C4-2B (cell line): Measurements from ENCODE around the gene SCAND1.

Experiments used
- ZFX ChIP-seq: fragments of 450-650 bp; IDR thresholded peaks from 2 replicates; pipeline ENCODE4 v1.6.1; 2017
- TF ChIP-seq, protein P1 (sequence below): fragments of 450-650 bp; conservative IDR thresholded peaks from 2 replicates; pipeline ENCODE4 v1.5.1; 2017; ENCODE audit warnings: mild to moderate bottlenecking

DNA sequence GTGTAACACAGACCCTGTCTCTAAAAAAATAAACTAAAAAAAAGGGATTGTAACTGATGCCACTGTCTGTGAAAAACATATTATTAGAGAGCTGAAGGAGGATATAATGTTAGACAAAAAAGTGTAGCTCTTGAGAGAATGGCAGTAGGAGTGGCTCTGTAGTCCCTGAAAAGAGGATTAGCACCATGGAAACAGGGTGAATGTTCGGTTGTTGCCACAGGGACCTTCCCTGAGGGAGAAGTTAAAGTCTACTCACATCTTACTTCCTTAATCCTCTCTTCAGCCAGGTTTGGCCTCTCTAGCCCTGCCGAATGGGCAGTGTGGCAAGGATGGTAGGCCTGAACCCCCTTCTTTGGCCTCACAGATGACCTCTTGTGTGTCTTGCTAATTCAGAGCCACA lies 12.1 kb downstream of the SCAND1 start:
- TF ChIP-seq, protein P1, sequence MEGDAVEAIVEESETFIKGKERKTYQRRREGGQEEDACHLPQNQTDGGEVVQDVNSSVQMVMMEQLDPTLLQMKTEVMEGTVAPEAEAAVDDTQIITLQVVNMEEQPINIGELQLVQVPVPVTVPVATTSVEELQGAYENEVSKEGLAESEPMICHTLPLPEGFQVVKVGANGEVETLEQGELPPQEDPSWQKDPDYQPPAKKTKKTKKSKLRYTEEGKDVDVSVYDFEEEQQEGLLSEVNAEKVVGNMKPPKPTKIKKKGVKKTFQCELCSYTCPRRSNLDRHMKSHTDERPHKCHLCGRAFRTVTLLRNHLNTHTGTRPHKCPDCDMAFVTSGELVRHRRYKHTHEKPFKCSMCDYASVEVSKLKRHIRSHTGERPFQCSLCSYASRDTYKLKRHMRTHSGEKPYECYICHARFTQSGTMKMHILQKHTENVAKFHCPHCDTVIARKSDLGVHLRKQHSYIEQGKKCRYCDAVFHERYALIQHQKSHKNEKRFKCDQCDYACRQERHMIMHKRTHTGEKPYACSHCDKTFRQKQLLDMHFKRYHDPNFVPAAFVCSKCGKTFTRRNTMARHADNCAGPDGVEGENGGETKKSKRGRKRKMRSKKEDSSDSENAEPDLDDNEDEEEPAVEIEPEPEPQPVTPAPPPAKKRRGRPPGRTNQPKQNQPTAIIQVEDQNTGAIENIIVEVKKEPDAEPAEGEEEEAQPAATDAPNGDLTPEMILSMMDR, result no peak
- no peak for TF ChIP-seq ZFX
